Activated CD4-positive, alpha-beta T cell treated with anti-CD3 and anti-CD28 coated beads for 36 hours (primary cell): ENCODE measurements around the gene RAB43. TPM values are rescaled to one million over a fixed set of nuclear protein-coding genes. Genes with fewer than 3 reads are reported as not detected.

Source experiments
- ATAC-seq: fragments of 200-7000 bp; cut with Tn5 transposase; one replicate; pipeline ENCODE4 v1.10.0; 2021; ENCODE audit warnings: mild to moderate bottlenecking, moderate library complexity
- CTCF ChIA-PET: fragments of 350-600 bp; sonication (Branson Sonifier 250); formaldehyde crosslinking; loops from one replicate; lab custom pipeline; 2021; ENCODE audit warnings: antibody characterized with exemption; lab: Charles Lee
- POLR2A ChIA-PET: fragments of 350-600 bp; sonication (Branson Sonifier 250); formaldehyde crosslinking; loops from one replicate; lab custom pipeline; 2021; ENCODE audit warnings: antibody characterized with exemption, inconsistent platforms; lab: Charles Lee
- DNase-seq: peaks from one replicate; pipeline ENCODE4 v3.0.0-alpha.2; 2020
- H3K27ac Mint-ChIP-seq: one replicate; pipeline ENCODE4 v1.8.0; 2021; ENCODE audit warnings: mixed read lengths
- H3K27me3 Mint-ChIP-seq: one replicate; pipeline ENCODE4 v1.8.0; 2021; ENCODE audit warnings: mixed read lengths
- H3K36me3 Mint-ChIP-seq: one replicate; pipeline ENCODE4 v1.8.0; 2021; ENCODE audit warnings: low read depth, mixed read lengths
- H3K4me1 Mint-ChIP-seq: one replicate; pipeline ENCODE4 v1.8.0; 2021; ENCODE audit warnings: mixed read lengths
- H3K4me3 Mint-ChIP-seq: one replicate; pipeline ENCODE4 v1.8.0; 2021; ENCODE audit warnings: mild to moderate bottlenecking, moderate library complexity, mixed read lengths
- H3K9me3 Mint-ChIP-seq: one replicate; pipeline ENCODE4 v1.8.0; 2021; ENCODE audit warnings: low read depth, mixed read lengths
- intact Hi-C, 2 experiments: fragments of 100-400 bp; cut with DNase I in 1 of 2; cut with micrococcal nuclease in 1 of 2; formaldehyde crosslinking; loops; one replicate each; pipeline versions ENCODE4 v1.14.2 to v1.15.1; 2022 to 2024; cut with DNase I, micrococcal nuclease
- total RNA-seq, 2 experiments: library from RNA; stranded (reverse); gene quantifications; one replicate each; pipeline ENCODE4 v1.2.3, GENCODE V29; 2021

RAB43 gene
- total RNA-seq, 2 experiments from 2014 or later: 32.1 to 51.8 TPM

GRCh38 chr3:129121016-129121791 is 400 bp downstream of the RAB43 start:
- no peaks in the 10 kb centered on the region for H3K27me3 Mint-ChIP-seq
- intact Hi-C loops: loop anchor here (2.0 to 5.0 kb wide), 6 partner anchors 68 to 771 kb away; partner anchors contain the start of genes COPG1 (in 1 of the 2), IFT122 (in 1 of the 2) and TMCC1 (in 1 of the 2)
- DNase-seq: no peak
- H3K36me3 Mint-ChIP-seq: peaks cover 38% of the 10 kb centered on the region
- POLR2A ChIA-PET: interaction anchor here (0.6 to 1.9 kb wide), 12 partner anchors 15 to 1501 kb away, joined by 3 to 10 read pairs (median 4); partner anchors contain the start of gene COPG1
- CTCF ChIA-PET: interaction anchor here (0.6 to 3.6 kb wide), 11 partner anchors 40 to 467 kb away, joined by 3 to 12 read pairs (median 5); no protein-coding TSS in a partner anchor
- H3K27ac Mint-ChIP-seq: peak overlapping the region; percentile 95
- peaks cover 39% of the 10 kb centered on the region for H3K4me1 Mint-ChIP-seq
- H3K4me3 Mint-ChIP-seq: peak overlapping the region; percentile 91
- peak; percentile 18 for ATAC-seq
- no peaks in the 10 kb centered on the region for H3K9me3 Mint-ChIP-seq

DNA sequence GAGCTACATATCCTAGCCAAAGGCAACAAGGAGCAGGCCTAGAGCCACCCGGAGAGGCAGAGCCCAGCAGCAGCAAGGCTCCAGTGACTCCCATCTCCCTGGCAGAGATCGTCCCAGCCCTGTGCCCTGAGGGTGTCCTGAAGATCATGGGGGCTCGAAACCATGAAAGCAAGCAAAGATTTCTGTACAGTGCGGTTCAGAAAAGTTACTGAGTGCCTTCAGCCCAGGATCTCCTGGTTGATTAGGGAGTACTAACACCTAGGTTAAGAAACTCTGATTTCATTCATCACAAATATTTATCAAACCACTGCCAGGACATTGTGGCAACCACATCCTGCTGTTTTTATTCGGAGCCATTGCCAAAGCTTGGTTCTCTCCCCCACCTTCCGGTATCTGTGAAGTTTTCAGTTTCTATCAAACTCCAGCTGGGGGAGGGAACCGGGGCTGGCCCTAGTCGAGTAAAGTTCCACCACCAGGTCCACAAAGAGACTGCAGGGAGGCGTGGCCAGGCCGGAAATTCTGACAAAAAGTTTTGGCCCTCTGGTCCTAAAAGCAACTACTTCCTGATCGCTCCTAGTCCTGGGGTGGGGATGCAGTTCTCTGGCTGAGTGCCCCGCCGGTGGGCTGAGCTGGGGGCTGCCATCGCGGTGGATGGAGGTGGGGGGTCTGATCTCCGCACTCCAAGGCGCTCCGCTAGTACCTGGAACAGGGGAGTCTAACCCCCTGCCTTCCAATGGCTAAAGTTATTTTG is 1.2 kb downstream of the RAB43 start:
- Mint-ChIP-seq H3K4me1 (peaks cover 46% of the 10 kb centered on the region), H3K27ac (peak overlapping the region; percentile 95), H3K27me3 (no peaks in the 10 kb centered on the region), H3K4me3 (peak overlapping the region; percentile 91), H3K9me3 (no peaks in the 10 kb centered on the region), H3K36me3 (peaks cover 45% of the 10 kb centered on the region)
- intact Hi-C loops: loop anchor here (1.0 to 5.0 kb wide), 14 partner anchors 41 to 772 kb away; partner anchors contain the start of genes COPG1 (in 2 of the 2), ISY1 (in 2 of the 2), ACAD9 (in 1 of the 2) and CNBP (in 1 of the 2)
- ChIA-PET CTCF (interaction anchor here (0.9 to 3.6 kb wide), 10 partner anchors 12 to 467 kb away, joined by 3 to 12 read pairs (median 5); no protein-coding TSS in a partner anchor), POLR2A (interaction anchor here (0.5 to 1.9 kb wide), 11 partner anchors 19 to 1500 kb away, joined by 3 to 10 read pairs (median 4); a partner anchor contains a TSS)
- DNase-seq: peak; percentile 96
- ATAC-seq: peak; percentile 69

DNA sequence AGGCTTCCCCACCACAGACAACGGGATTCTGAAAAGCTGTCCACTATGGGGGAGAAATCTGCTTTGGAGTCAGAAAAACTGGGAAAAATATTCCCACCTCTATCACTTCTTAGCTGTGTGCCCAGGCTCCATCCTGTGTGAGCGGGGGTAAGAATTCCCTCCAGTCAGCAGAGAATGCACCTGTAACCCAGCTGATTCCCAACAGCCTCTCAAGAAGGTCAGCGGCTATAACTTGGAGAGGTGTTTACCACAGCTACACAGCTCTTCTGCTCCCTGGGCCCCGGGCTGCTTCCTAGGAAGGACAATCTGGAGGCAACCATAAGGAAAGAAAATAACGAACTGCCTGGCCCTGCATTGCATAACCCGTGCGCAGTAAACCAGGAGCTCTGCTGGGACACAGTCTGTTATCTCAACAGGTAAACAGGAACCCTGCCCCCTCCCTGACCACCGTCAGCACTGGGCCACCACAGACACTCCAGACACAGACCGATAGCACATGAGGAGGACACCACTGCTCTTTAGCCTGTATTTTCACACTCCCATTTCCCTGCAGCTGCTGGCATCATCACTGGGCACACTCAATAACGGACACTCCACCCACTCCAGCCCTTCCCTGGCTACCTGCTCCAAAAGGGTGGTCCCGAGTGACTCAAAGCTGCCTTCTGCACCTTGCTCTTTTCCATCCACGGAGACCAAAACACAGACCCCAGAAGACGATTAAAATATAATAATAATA is 2.1 kb downstream of the RAB43 start:
- H3K4me3 Mint-ChIP-seq: peak overlapping the region; percentile 91
- H3K27ac Mint-ChIP-seq: peak overlapping the region; percentile 95
- peaks cover 49% of the 10 kb centered on the region for H3K36me3 Mint-ChIP-seq
- H3K9me3 Mint-ChIP-seq: no peaks in the 10 kb centered on the region
- CTCF ChIA-PET: interaction anchor here (0.6 to 3.6 kb wide), 13 partner anchors 11 to 241 kb away, joined by 3 to 12 read pairs (median 3); partner anchors contain the start of gene ISY1
- POLR2A ChIA-PET: interaction anchor here (1.0 to 1.6 kb wide), 4 partner anchors 19 to 196 kb away, joined by 3 to 5 read pairs (median 4); a partner anchor contains a TSS
- peak; percentile 57 for DNase-seq
- peaks cover 53% of the 10 kb centered on the region for H3K4me1 Mint-ChIP-seq
- H3K27me3 Mint-ChIP-seq: no peaks in the 10 kb centered on the region
- intact Hi-C loops: loop anchor here (1.0 to 5.0 kb wide), 19 partner anchors 42 to 773 kb away; partner anchors contain the start of genes COPG1 (in 2 of the 2), ISY1 (in 2 of the 2), ACAD9 (in 1 of the 2) and CNBP (in 1 of the 2)
- ATAC-seq: no peak

- H3K4me3 Mint-ChIP-seq: peak overlapping the region; percentile 91
- H3K9me3 Mint-ChIP-seq: no peaks in the 10 kb centered on the region
- ChIA-PET CTCF (interaction anchor here (1.0 to 3.6 kb wide), 7 partner anchors 42 to 148 kb away, joined by 3 to 12 read pairs (median 6); partner anchors contain the start of gene ISY1), POLR2A (interaction anchor here (0.6 to 1.4 kb wide), 4 partner anchors 18 to 197 kb away, joined by 3 to 5 read pairs (median 4); a partner anchor contains a TSS)
- H3K36me3 Mint-ChIP-seq: peaks cover 54% of the 10 kb centered on the region
- DNase-seq (peak; percentile 68), ATAC-seq (peak; percentile 24)
- peak overlapping the region; percentile 95 for H3K27ac Mint-ChIP-seq
- peaks cover 60% of the 10 kb centered on the region for H3K4me1 Mint-ChIP-seq
- intact Hi-C loops: loop anchor here (1.0 to 5.0 kb wide), 5 partner anchors 51 to 326 kb away; a partner anchor contains a TSS
- H3K27me3 Mint-ChIP-seq: no peaks in the 10 kb centered on the region
These were observed 2.9 kb downstream of the RAB43 start for GRCh38 chr3:129118745-129119144.

- H3K4me1 Mint-ChIP-seq: peaks cover 60% of the 10 kb centered on the region
- POLR2A ChIA-PET: interaction anchor here (1.0 to 1.6 kb wide), 2 partner anchors 16 to 90 kb away, joined by 3 read pairs; no protein-coding TSS in a partner anchor
- H3K36me3 Mint-ChIP-seq: peaks cover 63% of the 10 kb centered on the region
These were observed 4.5 kb downstream of the RAB43 start for GRCh38 chr3:129117134-129117533.

DNA sequence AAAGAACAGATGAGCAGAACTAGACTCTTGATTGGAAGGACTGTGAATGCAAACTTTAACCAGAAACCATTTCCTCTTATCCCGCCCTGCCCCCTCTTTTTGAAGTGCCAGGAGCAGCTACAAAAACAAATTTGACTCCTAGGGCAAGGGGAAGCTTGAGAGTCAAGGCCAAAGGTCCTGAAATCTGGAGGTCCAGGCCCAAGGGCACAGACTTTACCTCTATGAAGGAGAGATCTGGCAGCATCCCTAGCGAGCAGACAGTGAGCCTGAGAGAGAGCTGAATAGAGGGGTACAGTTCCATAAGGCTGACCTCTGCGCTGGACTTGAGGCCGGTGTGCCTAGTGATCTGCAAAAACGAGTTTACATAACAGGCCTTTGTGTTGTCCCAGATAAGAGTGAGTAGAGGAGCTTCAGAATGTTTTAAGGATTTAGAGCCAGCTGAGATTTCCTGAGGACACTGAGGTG is 5.1 kb downstream of the RAB43 start:
- DNase-seq (peak; percentile 52), ATAC-seq (no peak)
- Mint-ChIP-seq H3K4me1 (peaks cover 60% of the 10 kb centered on the region), H3K36me3 (peaks cover 65% of the 10 kb centered on the region), H3K27ac (peak overlapping the region; percentile 88), H3K9me3 (no peaks in the 10 kb centered on the region), H3K4me3 (peak overlapping the region; percentile 65), H3K27me3 (no peaks in the 10 kb centered on the region)
- ChIA-PET POLR2A (interaction anchor here (0.7 to 1.6 kb wide), 3 partner anchors 15 to 467 kb away, joined by 3 read pairs; no protein-coding TSS in a partner anchor), CTCF (interaction anchor here (0.8 to 1.7 kb wide), 4 partner anchors 16 to 129 kb away, joined by 3 to 5 read pairs (median 4); no protein-coding TSS in a partner anchor)
- intact Hi-C loops: loop anchor here (5.0 kb wide), 3 partner anchors 49 to 324 kb away; a partner anchor contains a TSS

More at GRCh38 chr3:129117134-129117533, 4.5 kb downstream of the RAB43 start:
- Mint-ChIP-seq H3K27ac (peak overlapping the region; percentile 95), H3K9me3 (no peaks in the 10 kb centered on the region), H3K27me3 (no peaks in the 10 kb centered on the region), H3K4me3 (peak overlapping the region; percentile 91)
- ATAC-seq (no peak), DNase-seq (no peak)
- intact Hi-C loops: loop anchor here (5.0 kb wide), 3 partner anchors 50 to 325 kb away; a partner anchor contains a TSS
- CTCF ChIA-PET: interaction anchor here (0.7 to 1.7 kb wide), 6 partner anchors 15 to 129 kb away, joined by 3 to 6 read pairs (median 4); no protein-coding TSS in a partner anchor

DNA sequence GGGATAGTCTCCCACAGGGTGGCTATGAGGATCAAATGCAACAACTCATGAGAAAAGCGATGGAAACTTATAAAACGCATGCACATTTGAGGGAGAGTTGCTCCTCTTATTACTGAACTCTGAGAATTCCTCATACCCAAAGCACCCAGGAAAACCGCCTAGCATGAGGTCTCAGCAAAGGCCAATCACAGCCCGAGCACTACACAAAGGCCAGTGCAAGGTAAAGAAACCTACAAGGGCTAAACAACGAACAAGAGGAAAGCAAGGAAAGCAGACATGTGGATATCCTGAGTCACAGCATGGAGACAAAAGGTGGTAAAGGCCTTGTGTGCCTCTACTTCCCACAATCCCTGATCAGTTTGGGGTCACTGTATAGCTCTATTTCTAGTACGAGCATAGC is 7.1 kb downstream of the RAB43 start:
- Mint-ChIP-seq H3K4me1 (peaks cover 79% of the 10 kb centered on the region), H3K27me3 (no peaks in the 10 kb centered on the region), H3K9me3 (no peaks in the 10 kb centered on the region), H3K4me3 (no peak overlapping the region), H3K36me3 (peaks cover 72% of the 10 kb centered on the region), H3K27ac (peak overlapping the region; percentile 89)
- no peak for DNase-seq
- ATAC-seq: no peak
- CTCF ChIA-PET: interaction anchor here (0.7 to 2.2 kb wide), 3 partner anchors 61 to 110 kb away, joined by 3 to 10 read pairs (median 4); no protein-coding TSS in a partner anchor
- intact Hi-C loops: no loop called here
- POLR2A ChIA-PET: interaction anchor here (0.6 kb wide), 1 partner anchor 23 kb away, joined by 3 read pairs; no protein-coding TSS in a partner anchor

GRCh38 chr3:129112308-129113052 is 9.1 kb downstream of the RAB43 start:
- H3K27ac Mint-ChIP-seq: peak overlapping the region; percentile 96
- intact Hi-C loops: no loop called here
- peak; percentile 82 for DNase-seq
- POLR2A ChIA-PET: no interaction called here
- H3K4me3 Mint-ChIP-seq: peak overlapping the region; percentile 52
- CTCF ChIA-PET: interaction anchor here (0.6 to 2.2 kb wide), 4 partner anchors 59 to 817 kb away, joined by 3 to 10 read pairs (median 4); no protein-coding TSS in a partner anchor
- peak; percentile 86 for ATAC-seq
- no peaks in the 10 kb centered on the region for H3K27me3 Mint-ChIP-seq
- peaks cover 69% of the 10 kb centered on the region for H3K36me3 Mint-ChIP-seq
- peaks cover 82% of the 10 kb centered on the region for H3K4me1 Mint-ChIP-seq
- H3K9me3 Mint-ChIP-seq: no peaks in the 10 kb centered on the region
